ENCODE data around the gene APOBEC3G. TPM values are rescaled to one million over a fixed set of nuclear protein-coding genes. Genes with fewer than 3 reads are reported as not detected.

APOBEC3G gene
- total and polyA plus RNA-seq, 2 donors (not counting 1 experiment from before 2014, with no cell fraction given) = 94.2 to 96.6 TPM

- Histone ChIP-seq H2AFZ (ENCODE audit: insufficient read depth, low read depth, low read length, poor library complexity, severe bottlenecking) (peak overlapping the region; percentile 16), H4K20me1 (ENCODE audit: control insufficient read depth, insufficient read depth, low read length, poor library complexity, severe bottlenecking) (no peaks in the 10 kb centered on the region), H3K27me3 (replicated peaks in 1 of 4; ENCODE audit: control extremely low read depth in 1 of 4, control insufficient read depth in 3 of 4, insufficient read depth in 4 of 4, low read length in 3 of 4) (no peaks in the 10 kb centered on the region), H3K27ac (ENCODE audit: low read length in 2 of 2) (peak overlapping the region; percentile 97 to 98), H3K4me3 (ENCODE audit: control extremely low read depth in 1 of 5, extremely low read depth in 1 of 5, insufficient read depth in 1 of 5, low read depth in 2 of 5, low read length in 4 of 5) (peak overlapping the region; percentile 50 to 99 (median 96)), H3K36me3 (replicated peaks in 1 of 2; ENCODE audit: control extremely low read depth in 1 of 2, control insufficient read depth in 1 of 2, extremely low read depth in 1 of 2, insufficient read depth in 2 of 2, low read length in 1 of 2) (peaks cover 2 to 26% of the 10 kb centered on the region in 2 experiments), H3K4me1 (ENCODE audit: control insufficient read depth in 2 of 2, insufficient read depth in 2 of 2, low read length in 2 of 2) (peaks cover 70 to 95% of the 10 kb centered on the region in 2 donors), H3K9ac (ENCODE audit: low read length) (peak overlapping the region; percentile 92), H3K9me3 (ENCODE audit: control extremely low read depth in 1 of 3, control insufficient read depth in 2 of 3, insufficient read depth in 1 of 3, low read length in 2 of 3) (peaks cover 0 to 9% (median 0%) of the 10 kb centered on the region in 3 donors), H3K79me2 (ENCODE audit: control insufficient read depth, insufficient read depth, low read length) (peaks cover 57% of the 10 kb centered on the region), H3K4me2 (replicated peaks; ENCODE audit: low read depth, low read length, poor library complexity, severe bottlenecking) (peak overlapping the region; percentile 76)
- no peak overlapping the region for H3K27ac Mint-ChIP-seq
- H3K4me1 Mint-ChIP-seq = peaks cover 45% of the 10 kb centered on the region
- intact Hi-C loops (cut with micrococcal nuclease) = no loop called here
- ATAC-seq (ENCODE audit: low read depth) = no peak
- 51% methylated on average over 11 of the region's 13 CpGs for WGBS (ENCODE audit: insufficient coverage)
- TF ChIP-seq EZH2 (IDR thresholded peaks at IDR 0.05; ENCODE audit: borderline replicate concordance, insufficient read depth, low read depth, low read length, poor library complexity, severe bottlenecking) (no peak), CTCF (IDR thresholded peaks at IDR 0.05) (peak; percentile 54)
- peak; percentile 42 for DNase-seq
- no peaks in the 10 kb centered on the region for H3K9me3 Mint-ChIP-seq (ENCODE audit: insufficient read depth)
- POLR2A ChIA-PET = interaction anchor here (0.6 to 3.6 kb wide), 2 partner anchors 8 to 31 kb away, joined by 4 to 13 read pairs; no protein-coding TSS in a partner anchor
- CTCF ChIA-PET = interaction anchor here (1.0 to 1.9 kb wide), 4 partner anchors 31 to 55 kb away, joined by 4 to 5 read pairs (median 4); partner anchors contain the start of gene APOBEC3C
- no peaks in the 10 kb centered on the region for H3K27me3 Mint-ChIP-seq
- no peak overlapping the region for H3K4me3 Mint-ChIP-seq
These were observed 8.9 kb upstream of the APOBEC3G start for GRCh38 chr22:39068033-39068785.

- Histone ChIP-seq H3K9me3 (ENCODE audit: control extremely low read depth in 1 of 3, control insufficient read depth in 2 of 3, insufficient read depth in 1 of 3, low read length in 2 of 3) (peaks cover 0 to 4% (median 0%) of the 10 kb centered on the region in 3 donors), H3K27me3 (replicated peaks in 1 of 4; ENCODE audit: control extremely low read depth in 1 of 4, control insufficient read depth in 3 of 4, insufficient read depth in 4 of 4, low read length in 3 of 4) (no peaks in the 10 kb centered on the region), H3K79me2 (ENCODE audit: control insufficient read depth, insufficient read depth, low read length) (peaks cover 57% of the 10 kb centered on the region), H3K4me1 (ENCODE audit: control insufficient read depth in 2 of 2, insufficient read depth in 2 of 2, low read length in 2 of 2) (peaks cover 61 to 94% of the 10 kb centered on the region in 2 donors), H3K27ac (ENCODE audit: low read length in 2 of 2) (peak overlapping the region; percentile 51 to 98), H3K9ac (ENCODE audit: low read length) (no peak overlapping the region), H3K4me3 (ENCODE audit: control extremely low read depth in 1 of 5, extremely low read depth in 1 of 5, insufficient read depth in 1 of 5, low read depth in 2 of 5, low read length in 4 of 5) (peak overlapping the region in 2 of 5 experiments; percentile 8 to 25), H3K36me3 (replicated peaks in 1 of 2; ENCODE audit: control extremely low read depth in 1 of 2, control insufficient read depth in 1 of 2, extremely low read depth in 1 of 2, insufficient read depth in 2 of 2, low read length in 1 of 2) (peaks cover 2 to 26% of the 10 kb centered on the region in 2 experiments), H3K4me2 (replicated peaks; ENCODE audit: low read depth, low read length, poor library complexity, severe bottlenecking) (peak overlapping the region; percentile 76), H2AFZ (ENCODE audit: insufficient read depth, low read depth, low read length, poor library complexity, severe bottlenecking) (no peak overlapping the region), H4K20me1 (ENCODE audit: control insufficient read depth, insufficient read depth, low read length, poor library complexity, severe bottlenecking) (no peaks in the 10 kb centered on the region)
- peak overlapping the region; percentile 54 for H3K4me3 Mint-ChIP-seq
- ATAC-seq (ENCODE audit: low read depth) (no peak), DNase-seq (no peak)
- intact Hi-C loops (cut with micrococcal nuclease) = no loop called here
- H3K9me3 Mint-ChIP-seq (ENCODE audit: insufficient read depth) = no peaks in the 10 kb centered on the region
- ChIA-PET POLR2A (interaction anchor here (1.2 kb wide), 1 partner anchor 44 kb away, joined by 3 read pairs; no protein-coding TSS in a partner anchor), CTCF (interaction anchor here (1.2 kb wide), 1 partner anchor 86 kb away, joined by 3 read pairs; no protein-coding TSS in a partner anchor)
- TF ChIP-seq EZH2 (IDR thresholded peaks at IDR 0.05; ENCODE audit: borderline replicate concordance, insufficient read depth, low read depth, low read length, poor library complexity, severe bottlenecking) = no peak
- TF ChIP-seq CTCF (IDR thresholded peaks at IDR 0.05) = no peak
- WGBS (ENCODE audit: insufficient coverage) = 95% methylated on average over 4 of the region's 7 CpGs
- peak overlapping the region; percentile 86 for H3K27ac Mint-ChIP-seq
- no peaks in the 10 kb centered on the region for H3K27me3 Mint-ChIP-seq
- H3K4me1 Mint-ChIP-seq = peaks cover 40% of the 10 kb centered on the region
These were observed 6.9 kb upstream of the APOBEC3G start for GRCh38 chr22:39070186-39070585.
